HG02973 (cell line): Measurements from ENCODE around the gene KLHL8.
A peak's percentile ranks its signal among the peaks of the same experiment; 100 is the strongest.
"Not testable (repeated sequence)": the region's sequence is repeated elsewhere in the genome, so short reads cannot be mapped to it uniquely, and the experiment has no call there.

Experiments
- ATAC-seq: cut with Tn5 transposase; IDR thresholded peaks from one replicate; pipeline ENCODE4 v1.9.1; 2021; ENCODE audit warnings: moderate library complexity; ENCODE audit not compliant: unreplicated experiment

The KLHL8 gene

DNA sequence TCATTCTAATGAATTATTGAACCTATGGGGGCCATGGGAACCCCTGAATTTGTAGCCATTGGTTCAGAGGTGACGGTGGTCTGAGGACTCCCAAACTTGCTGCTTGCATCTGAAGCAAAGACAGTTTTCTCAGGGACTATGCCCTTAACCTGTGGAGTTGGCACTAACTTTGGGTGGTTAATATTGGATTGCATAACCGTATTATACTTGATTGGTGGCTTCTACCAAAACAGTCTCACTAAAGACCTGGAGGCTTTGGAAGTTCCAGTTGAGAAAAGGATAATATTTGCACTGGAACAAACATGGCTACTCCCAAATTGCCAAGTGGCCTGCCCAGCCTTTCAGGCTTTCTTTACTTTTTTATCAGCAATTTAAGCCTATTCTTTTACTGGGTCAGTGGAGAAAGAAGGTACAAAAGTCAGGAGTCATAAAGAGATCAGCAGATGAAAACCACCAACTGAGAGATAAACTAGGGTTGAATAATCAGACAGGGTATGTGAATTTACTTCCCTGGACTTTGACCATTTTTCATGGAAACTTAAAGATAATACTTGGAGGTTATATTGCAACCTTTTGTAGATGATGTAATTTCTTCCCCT, 7.9 kb upstream of the KLHL8 start:
- no peak for ATAC-seq

DNA sequence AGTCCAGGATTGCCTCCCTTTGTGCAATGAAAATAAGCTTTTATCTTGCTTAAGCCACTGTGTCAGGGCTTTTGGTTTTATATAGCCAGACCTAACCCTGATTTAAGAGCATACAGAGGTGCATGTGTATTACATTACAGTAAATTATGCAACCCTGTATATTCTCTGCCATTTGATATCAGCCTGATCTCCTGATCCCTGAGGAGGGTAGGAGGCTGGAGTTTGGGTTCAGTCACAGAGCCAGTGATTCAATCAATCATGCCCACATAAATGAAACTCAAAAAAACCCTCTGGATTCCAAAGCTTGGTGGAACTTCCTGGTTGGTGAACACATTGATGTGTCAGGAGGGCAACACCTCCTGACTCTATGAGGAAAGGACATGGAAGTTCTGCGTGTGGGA, 7.3 kb upstream of the KLHL8 start:
- no peak for ATAC-seq

DNA sequence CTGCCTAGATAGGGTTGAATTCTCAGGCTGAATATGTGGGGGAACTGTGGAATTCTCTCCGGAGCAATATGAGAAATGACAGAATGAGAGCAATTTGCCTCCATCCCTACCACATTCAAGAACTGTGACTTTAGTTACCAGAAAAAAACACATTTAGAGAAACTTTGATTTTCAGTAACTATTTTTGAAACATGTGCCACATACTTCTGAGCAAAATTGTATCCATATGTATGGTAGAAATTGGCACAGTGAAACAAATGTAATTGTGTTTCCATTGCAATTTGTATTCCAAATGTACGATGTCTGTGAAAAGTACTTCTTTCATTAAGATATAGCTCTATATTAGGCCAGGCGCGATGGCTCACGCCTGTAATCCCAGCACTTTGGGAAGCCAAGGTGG, 5.5 kb upstream of the KLHL8 start:
- ATAC-seq, result no peak

DNA sequence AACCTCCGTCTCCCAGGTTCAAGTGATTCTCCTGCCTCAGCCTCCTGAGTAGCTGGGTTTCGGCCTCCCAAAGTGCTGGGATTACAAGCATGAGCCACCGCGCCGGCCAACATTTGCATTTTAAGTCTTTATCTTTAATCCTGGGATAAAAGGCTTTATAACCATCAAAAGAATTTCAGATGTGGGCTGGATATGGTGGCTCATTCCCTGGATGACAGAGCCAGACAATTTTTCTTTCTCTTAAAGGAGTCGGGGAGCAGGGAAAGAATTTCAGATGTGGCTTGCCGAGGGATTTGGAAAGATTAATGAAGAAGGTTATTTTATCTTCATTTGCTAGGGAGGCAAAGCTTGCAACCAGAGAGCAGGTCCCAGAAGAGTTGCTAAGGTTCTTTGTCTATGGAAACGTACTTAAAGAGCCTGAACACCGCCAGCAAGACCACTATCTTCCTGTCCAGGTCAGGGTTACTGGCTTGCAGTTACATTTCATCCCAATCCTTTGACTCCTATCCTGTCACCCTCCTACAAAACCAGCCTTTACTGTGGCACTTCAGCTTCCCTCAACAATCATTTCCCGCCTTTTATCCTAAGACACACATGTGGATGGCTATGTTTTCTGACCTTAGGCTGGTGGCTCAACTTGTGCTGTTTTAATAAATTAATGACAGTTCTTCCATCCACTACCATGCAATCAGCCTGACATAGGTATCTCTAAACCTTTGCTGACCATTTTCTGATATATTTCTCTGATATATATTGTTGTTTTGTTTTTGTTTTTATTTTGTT, 3.9 kb upstream of the KLHL8 start:
- no peak for ATAC-seq

GRCh38 chr4:87219632-87220093, 755 bp downstream of the KLHL8 start:
- peak; percentile 37 for ATAC-seq

GRCh38 chr4:87217235-87217763, 3.1 kb downstream of the KLHL8 start:
- not testable (repeated sequence) for ATAC-seq

DNA sequence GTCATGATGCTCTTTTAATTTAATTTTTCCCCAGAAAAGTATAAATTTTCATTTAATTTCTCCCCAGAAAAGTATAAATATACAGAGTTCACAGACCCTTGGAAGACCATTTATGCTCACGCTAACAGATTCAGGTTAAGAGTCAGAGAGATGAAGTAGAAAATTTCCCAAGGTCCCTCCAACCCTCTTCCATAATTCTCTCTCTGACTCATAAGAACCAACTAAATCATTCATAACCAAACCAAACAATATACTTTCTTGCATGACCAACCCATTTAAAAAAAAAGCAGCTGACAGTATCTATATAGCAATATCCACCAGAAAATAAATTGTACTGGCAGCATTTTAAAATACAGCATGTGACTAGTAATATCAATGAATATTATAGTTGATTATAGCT, 3.9 kb downstream of the KLHL8 start:
- ATAC-seq, result no peak

DNA sequence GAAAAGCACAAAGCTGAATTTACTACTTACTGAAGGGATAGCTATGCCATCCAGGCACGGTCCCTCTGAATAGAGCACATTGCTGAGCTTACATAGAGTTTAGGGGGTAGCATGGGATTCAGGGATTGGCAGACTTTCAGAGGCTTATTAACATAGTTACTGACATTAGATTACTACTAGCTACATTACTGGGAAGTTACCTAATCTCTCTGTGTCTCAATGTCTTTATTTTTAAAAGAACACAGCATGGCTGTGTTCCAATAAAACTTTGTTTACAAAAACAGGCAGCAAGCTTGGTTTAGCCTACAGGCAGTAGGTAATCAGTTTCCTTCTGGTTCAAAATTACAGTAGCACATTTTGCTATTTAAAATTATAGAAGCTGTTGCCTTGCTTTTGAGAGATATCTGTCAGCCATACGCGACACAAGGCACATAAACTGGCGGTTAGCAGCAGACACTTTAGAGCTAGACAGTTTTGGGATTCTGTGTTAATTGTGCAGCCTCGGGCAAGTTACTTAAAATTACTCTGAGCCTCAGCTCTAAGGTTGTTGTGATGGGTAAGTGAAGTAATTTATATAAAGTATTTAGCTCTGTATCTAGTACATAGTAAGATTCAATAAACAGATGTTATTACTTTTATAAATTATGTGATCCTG, 6.9 kb downstream of the KLHL8 start:
- ATAC-seq, result no peak

DNA sequence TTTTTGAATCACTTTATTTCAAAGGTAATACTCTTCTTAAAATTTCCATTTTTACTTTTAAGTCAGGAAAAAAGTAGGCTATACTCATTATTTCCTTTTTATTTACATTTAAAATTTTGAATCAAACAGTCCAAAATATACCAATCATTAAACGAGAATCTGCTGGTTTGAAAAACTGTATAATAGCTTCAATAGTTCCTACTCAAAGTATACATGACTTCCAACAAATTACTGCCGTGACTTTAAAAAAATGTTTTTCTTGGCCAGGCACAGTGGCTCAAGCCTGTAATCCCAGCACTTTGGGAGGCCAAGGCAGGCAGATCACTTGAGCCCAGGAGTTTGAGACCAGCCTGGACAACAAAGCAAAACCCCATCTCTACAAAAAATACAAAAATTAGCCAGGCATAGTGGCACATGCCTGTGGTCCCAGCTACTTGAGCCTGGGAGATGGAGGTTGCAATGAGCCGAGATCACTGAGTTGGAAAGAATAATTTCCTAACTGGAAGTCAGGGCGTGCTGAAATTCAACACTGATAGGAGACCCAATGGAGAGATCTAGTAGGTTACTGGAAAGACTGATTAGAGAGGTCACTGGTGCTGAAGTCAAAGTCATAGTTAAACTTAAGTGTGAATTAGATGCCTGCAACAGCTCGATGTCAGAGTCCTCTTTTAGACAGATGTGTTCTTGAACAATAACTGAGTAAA, 9.0 kb downstream of the KLHL8 start:
- no peak for ATAC-seq

- ATAC-seq, result peak; percentile 80
These were observed 10.7 kb downstream of the KLHL8 start for GRCh38 chr4:87209696-87210095.

GRCh38 chr4:87209182-87209581, 11.2 kb downstream of the KLHL8 start:
- ATAC-seq, result peak; percentile 11

DNA sequence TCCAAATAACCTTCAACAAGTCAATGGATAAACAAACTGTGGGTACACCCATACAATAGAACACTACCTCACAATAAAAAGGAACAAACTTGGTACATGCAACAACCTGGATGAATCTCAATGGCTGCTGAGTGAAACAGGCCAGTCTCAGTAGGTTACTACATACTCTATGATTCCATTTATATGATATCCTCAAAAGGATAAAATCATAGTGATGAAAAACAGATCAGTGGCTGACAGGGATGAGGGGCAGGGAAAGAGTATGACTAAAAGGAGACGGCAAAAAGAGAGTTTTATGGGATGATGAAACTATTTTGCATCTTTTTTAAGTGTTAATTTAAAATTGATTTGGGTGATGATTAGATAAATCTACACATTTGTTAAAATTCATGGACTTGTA, 15.9 kb downstream of the KLHL8 start:
- ATAC-seq, result no peak

DNA sequence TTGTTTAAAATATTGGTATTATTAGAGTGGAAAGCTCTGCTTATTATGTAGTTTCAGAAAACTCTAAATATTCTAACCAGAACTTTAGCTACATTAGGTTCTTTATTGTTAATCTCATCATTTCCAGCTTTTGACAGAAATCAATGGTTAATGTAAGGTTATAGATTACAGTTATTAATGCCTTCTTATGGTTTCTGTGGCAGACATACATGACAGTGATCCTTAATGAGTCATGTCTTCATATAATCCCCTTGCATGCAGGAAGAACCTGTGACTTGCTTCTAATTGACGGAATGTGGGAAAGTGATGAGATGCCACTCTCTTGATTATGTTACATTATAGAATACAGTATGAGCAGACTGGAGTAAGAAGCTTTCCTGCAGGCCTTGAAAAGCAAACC, 23.5 kb downstream of the KLHL8 start:
- ATAC-seq, result no peak

DNA sequence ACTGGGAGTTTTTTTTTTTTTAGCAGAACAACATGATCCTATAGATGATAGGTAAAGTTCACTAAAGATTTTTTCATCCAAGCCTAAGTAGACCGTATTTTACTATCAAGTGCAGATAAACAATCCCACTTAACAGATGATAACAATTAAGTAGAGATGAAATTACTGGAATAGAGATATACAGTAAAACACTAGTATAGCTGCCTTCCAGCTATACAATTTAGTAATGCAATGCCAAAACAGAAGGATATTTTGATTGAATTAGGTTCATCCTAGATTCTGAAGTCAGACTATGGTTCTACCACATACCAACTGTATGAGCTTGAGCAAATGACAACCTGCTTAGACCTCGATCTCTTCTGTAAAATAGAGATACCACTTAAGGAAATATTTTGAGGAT, 24.3 kb downstream of the KLHL8 start:
- no peak for ATAC-seq

GRCh38 chr4:87193958-87194675, 26.3 kb downstream of the KLHL8 start:
- no peak for ATAC-seq

- no peak for ATAC-seq
These were observed 28.1 kb downstream of the KLHL8 start for GRCh38 chr4:87192145-87192919.

DNA sequence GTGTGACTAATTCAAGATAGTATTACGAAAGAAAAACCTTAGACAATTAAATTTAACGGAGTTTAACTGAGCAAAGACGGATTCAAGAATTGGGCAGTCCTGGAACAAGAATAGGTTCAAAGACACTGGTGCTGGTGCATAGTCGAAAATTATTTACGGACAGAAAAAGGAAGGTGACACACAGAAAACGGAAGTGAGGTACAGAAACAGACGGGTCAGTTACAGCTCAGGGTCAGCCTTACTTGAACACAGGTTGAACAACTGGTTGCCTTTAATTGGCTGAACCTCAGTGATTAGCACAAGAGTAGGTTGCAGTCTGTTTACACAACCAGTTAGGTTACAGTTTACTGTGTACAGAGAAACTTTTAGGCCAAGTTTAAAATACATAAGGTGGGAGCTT, 31.5 kb downstream of the KLHL8 start:
- no peak for ATAC-seq

GRCh38 chr4:87188048-87188447, 32.4 kb downstream of the KLHL8 start:
- no peak for ATAC-seq

- ATAC-seq, result no peak
These were observed 35.1 kb downstream of the KLHL8 start for GRCh38 chr4:87185146-87185870.
